GM18867 (cell line): ENCODE measurements around the gene NFIA.

Experiments
- ATAC-seq: cut with Tn5 transposase; IDR thresholded peaks from one replicate; pipeline ENCODE4 v1.9.1; 2021; ENCODE audit warnings: mild to moderate bottlenecking, moderate library complexity; ENCODE audit not compliant: unreplicated experiment

The NFIA gene

DNA sequence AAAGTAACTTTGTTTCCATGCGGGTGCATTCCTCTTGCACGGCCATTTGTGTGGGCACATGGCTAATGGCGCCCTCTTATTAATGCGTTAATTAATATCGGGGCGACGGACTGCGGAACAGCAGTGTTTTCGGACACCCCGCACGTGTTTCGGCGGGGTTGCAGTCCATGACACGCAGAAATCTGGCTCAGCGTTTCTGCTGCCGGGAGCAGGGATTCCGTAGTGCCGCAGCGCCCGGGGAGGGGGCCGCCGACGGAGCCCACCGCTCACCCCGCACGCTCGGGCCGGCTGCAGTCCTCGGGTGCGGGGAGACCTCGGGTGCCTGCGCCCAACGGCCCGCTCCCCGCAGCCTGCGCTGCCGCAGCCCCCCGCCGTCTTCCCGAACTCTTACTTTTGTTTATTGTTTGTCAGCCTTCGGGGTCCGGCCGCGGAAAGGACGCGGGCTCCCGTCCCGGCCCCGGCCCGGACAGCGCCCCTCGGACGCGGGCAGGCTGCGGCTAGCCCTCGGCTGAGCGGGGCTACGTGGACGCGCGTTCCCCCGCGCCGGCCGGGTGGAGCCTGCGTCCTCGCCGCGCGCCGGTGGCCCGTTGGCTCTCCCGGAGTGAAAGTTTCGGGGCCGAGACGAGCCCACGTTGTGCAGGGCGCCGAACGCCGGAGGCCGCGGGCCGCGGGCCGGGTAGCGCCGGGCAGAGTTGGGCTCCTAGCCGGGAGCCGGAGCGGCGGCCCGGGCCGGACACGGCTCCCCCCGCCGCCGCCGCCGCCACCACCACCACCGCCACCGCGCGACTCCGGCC is 849 bp downstream of the NFIA start:
- ATAC-seq, result no peak

DNA sequence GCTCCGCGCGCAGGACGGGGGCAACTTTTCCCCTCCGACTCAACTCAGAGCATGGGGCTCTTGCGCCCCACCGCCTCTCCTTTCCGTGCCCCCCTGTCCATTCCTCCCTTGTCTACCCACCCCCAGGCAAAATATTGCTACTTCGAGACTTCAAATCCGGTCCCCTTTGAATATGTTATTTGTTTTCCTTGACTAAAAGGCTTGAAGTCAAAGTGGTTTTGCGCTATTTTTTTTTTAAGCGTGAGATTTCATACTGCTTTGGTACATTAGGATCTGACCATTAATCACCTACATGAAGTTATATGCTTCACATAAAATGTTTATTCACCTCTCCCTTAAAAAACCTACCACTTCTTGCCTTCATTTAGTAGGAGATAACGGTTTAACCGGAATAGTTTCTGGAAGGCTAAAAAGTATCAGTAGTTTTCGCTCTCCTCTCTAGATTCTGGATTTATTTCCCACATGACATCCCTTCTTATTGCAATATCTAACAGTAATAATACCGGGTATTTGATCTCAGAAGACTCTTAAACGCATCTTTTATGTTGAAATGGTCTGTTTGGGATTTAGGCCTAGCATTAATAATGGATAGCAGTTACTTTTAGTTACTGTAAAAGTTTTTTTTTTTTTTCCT is 1.6 kb downstream of the NFIA start:
- no peak for ATAC-seq

DNA sequence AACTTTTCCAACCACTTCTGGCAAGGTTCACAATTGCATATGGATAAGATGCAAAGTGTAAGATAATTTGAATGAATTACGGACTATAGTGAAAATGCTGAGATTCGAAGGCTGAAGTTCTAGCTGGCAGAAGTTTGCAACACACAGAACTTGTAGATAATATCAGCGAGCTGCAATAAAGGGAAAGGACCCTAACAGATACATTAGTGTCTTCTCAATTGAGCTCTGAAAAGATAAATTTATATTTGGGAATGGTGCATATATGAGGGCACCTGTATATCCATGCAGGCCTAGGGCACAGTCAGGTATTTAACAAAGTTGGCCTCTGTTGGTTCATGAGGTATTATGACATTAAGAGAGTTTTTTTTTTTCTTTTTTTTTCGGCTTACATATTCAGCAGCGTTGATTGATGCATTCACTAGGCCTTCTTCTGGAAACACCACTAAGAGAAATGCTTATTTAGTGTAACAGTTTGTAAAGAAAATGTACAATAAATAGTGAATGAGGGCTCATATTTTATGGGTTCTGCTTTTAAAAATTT is 2.2 kb downstream of the NFIA start:
- no peak for ATAC-seq

GRCh38 chr1:61085206-61085982 is 3.0 kb downstream of the NFIA start:
- ATAC-seq, result no peak

DNA sequence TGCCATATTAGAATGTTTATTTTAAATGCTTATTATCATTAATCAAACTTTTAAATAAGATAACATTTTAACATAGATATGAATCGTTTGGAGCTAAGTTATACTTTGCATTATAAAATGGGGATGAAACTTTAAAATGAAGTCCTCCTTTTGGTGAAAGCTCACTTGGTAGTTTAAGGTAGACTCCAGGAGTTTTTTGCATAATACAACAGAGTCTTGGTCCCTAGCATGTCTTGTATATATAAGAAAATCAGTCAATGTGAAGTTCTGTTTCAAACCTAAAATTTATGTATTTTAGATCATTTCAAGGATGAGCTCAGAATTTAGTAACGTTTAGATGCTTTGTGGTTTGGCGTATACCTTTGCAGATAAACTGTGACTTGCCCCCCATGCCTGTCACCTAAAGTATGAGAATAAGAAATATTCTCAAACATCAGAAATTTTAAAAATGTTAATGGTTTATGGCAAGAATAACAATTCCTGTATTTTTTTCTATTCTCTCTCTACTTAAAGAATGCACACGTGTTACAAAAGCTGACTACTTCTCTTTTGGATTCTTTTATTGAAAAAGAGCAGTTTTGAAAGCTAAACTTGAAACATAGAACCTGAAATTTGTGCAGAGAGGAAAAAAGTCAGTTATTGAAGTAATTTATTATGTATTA is 3.8 kb downstream of the NFIA start:
- ATAC-seq, result no peak

DNA sequence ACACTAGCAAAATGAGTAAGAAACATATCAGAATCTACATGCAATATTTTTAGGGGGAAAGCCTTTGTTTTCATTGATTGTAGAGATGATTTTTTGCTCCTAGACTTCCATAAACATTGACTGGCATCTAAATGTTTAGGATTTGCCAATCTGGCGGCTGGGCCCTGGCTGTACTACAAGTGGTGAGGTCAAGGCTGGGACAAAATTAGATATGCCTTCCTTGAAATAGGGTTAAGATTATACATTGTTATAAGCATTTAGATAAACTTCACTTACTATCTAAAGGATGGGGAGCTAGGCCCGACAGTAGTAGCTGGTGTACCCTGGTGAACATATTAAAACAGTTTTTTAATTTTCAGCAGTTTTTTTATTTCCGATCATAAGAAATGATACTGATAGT is 5.2 kb downstream of the NFIA start:
- ATAC-seq, result no peak

- ATAC-seq, result no peak
Observed at GRCh38 chr1:61088163-61088974, 6.0 kb downstream of the NFIA start.

- no peak for ATAC-seq
Observed at GRCh38 chr1:61089338-61089737, 7.0 kb downstream of the NFIA start.

DNA sequence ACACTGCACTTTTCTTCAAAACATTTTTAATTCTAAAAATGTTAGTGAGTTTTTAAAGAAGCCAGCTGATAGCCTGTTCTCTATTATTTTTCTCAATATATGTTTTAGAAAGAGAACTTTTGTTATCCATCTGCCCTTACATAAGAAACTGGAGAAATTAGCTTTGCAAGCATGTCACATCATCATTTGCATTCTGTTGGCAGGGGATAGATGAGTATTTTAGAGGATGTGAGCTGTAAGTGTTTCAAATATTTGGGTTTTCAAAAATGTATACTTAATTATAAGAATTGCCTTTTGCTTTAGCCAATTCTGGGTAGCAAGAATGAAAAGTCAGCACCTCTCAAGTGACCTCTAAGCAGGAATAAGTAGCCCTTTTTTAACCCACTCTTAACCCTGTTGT is 7.4 kb downstream of the NFIA start:
- no peak for ATAC-seq

DNA sequence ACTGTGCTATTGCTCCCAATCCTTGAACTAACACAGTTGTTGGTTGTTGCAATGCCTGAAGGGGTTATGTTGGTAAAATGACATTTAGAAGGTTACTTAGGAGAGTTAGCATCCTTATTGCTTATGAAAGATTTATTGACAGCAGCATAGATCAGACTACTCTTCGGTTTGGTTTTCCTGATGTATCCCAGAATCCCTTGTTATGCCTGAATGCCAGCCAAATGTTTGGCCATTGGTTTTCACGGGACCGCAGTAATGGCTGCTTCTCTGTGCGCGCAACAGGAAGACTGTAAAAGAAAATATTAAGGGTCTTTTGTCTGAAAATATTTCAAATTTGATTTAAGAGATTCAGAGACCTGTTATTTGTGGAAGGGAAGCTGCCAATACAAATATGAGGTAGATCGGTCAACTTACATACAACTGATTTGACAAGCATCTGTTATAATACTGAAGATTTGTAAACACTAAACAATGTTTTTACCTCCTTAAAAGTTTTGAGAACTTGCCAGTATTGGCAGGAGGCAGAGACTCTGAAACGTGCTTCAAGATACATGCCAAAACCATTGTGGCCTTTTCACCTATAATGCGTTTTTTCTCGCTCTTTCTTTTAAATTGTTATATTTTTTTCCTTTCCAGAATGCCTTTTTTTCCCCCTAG is 8.3 kb downstream of the NFIA start:
- ATAC-seq, result no peak

GRCh38 chr1:61091455-61091854 is 9.1 kb downstream of the NFIA start:
- ATAC-seq, result no peak

DNA sequence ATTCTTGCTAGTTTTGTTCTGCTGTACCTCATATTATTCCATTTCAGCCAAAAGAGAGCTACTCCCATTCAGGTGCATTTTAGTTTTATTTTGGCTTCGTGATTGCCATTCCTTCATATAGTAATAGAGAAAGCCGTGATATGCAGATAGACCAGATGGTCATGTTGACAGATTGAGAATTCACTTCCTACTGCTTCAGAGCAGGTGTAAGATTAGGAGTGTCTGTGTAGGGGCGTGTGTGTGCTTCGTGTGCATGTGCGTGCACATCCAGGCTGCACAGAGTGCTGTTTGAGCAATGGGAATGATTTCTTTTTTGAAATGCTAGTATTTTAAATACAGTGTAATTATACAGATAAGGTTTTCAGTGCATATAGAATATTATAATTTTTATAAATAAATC is 10.3 kb downstream of the NFIA start:
- ATAC-seq, result no peak

DNA sequence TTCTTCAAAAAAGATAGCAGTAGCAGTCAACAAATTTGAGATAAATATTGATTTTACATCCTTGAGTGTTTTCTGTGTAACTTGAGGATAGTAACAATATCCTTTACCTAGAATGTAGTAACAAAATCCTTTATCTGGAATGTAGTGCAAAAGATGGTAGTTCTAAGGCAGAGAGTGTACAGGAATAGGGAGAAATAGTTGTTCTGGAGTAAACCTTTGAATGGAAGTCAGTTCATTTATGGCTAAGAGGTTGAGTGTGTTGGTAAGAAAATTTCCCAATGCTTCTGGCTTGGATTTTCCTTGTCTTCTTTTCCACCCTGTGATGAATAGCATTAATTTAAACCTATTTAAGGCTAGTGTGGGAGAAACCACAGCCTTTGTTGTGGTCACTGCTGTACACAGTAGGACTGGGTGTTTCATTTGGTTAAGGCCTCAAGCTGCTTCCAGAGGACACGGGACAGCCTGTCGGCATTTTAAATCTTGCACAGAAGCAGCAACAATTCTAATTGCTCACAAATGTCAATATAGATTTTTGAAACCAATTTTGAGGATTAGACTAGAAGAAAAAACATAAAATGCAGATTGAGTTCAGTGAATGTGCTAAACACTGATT is 11.3 kb downstream of the NFIA start:
- no peak for ATAC-seq

DNA sequence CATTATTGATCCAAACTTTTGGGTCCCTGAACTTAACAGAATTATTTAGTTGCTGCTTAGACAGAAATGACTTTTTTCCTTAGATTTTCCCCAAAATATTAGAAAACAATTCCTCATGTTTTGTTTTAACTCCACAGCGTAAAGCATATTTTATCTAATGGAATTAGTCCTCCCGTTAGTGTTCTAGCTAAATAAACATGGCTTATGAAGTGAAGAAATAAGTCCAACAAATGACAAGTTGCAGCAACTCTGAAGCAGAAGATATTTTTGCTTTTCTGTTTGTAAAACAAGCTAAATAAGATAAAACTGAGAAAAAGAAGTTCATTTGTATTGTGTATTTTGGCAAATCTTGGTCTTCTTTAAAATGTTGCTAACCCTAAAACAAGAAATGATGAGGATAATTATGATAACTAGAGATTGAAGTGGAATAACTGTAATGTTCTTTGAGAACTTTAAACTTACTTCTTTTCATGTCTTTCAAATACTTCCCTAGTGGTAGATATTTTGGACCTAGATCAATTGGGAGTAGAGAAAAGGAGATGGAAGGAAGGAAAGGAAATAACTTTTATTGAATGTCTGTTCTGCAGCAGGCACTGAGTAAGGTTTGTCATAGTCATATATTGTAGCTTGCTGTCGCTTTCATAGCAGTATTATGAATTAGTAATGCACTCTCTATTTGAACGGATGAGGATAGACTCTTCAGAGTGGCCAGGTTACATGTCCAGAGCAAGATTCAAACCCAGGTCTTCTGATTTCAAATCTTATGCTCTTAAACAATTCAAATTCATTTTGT is 12.5 kb downstream of the NFIA start:
- no peak for ATAC-seq

DNA sequence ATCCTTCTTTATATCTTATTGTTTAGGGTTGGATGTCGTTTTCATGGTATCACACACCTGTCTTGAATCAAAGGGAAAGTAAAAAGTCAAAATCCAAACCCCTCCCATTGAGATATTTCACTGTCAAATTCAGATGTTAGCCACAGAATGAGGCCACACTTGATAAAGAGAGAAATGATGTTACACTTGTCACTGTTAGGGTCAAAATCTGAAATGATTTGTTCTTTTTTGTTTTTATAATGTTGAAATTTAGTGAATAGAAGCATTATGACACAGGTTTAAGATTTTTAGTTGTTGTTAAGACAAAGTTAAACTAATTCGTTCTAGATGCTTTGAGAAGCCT is 13.1 kb downstream of the NFIA start:
- no peak for ATAC-seq

- ATAC-seq, result no peak
Observed at GRCh38 chr1:61097317-61097716, 15.0 kb downstream of the NFIA start.

DNA sequence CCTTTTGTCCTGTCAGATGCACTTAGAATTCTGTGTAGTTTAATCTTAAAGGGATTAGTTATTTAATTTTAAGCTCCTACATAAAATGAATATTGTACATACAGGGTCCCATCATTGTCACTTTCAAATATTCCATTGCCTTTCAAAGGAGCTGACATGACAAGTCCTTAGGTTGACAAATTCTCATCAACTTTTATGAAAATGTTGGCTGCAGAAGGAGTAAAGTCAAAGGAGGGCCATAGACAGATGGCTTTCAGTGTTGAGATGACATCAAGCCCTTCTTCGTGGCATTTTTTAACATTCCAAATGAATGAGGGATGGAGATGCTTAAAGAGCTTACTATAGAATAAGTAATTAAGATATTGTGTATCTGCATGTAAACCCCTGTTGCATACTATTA is 15.4 kb downstream of the NFIA start:
- ATAC-seq, result no peak

DNA sequence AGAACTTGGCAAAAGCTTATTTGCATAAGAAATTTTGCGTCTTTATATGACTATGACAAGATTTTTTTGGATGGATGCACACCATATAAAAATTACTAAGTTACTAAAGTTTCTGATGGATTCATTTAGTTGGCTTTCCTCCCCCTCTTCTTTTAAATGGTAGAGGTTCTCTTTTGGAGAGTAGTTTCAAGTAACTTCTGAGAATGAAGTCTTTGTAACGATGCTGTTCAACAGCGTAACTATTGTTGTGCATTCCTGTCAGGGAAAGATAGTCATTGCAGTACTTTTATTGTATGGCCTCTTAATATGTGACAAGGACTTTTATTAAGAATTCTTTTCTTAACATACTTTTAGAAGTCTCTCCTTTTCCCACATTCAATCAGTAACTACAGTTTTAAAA is 16.0 kb downstream of the NFIA start:
- ATAC-seq, result no peak
